ENCODE data around the gene CEBPA.

The CEBPA gene

DNA sequence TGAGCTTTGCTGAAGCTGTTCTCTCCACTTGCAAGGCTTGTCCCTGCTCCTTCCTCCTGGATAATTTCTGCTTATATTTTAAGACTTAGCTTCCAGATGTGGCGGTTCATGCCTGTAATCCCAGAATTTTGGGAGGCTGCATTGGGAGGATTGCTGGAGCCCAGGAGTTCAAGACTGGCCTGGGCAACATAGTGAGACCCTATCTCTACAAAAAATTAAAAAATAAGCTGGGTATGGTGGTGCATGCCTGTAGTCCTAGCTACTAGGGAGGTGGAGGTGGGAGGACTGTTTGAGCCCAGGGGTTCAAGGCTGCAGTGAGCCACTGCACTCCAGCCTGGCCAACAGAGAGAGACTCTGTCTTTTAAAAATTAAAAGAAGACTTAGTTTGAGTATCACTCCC, 31.6 kb downstream of the CEBPA start:
- no peak for DNase-seq

GRCh38 chr19:33269016-33269415, 33.3 kb downstream of the CEBPA start:
- DNase-seq: no peak

DNA sequence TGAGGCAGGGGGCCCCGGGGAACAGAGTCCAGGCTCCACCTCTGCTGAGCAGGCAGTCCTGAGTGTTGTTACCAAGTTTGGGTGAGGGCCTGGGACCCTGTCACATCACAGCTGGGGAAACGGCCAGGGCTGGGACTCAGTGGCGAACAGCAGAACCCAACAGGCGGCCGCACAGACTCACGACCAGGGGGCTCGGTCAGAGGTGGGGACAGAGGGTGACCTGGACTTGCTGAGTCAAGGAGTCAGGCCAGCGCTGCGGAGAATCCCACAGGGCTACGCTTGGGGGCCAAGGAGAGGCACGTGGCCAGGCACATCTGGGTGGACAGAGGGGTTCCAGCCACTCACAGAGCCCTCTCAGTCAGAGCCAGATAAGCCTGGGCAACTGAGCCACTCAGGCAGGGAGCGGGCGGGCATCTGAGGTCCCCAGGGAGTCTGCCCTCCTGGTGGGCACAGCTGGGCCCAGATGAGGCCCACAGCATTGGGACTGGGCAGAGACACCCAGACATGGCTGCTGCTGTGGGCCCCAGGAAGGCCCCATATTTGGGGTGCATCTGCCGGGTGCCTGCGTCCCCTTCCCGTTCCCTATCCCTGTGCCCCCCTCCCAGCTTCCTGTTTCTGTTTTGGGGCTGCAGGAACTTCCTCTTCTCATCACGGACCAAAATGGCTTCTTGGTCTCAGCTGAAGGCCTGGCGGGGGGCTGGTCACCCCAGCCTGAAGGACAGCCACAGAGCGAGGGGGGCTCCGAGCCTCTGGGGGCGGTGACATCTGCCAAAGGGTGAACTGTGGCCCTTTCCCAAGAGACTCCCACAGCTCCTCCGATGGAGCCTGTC, 34.0 kb downstream of the CEBPA start:
- DNase-seq: no peak

DNA sequence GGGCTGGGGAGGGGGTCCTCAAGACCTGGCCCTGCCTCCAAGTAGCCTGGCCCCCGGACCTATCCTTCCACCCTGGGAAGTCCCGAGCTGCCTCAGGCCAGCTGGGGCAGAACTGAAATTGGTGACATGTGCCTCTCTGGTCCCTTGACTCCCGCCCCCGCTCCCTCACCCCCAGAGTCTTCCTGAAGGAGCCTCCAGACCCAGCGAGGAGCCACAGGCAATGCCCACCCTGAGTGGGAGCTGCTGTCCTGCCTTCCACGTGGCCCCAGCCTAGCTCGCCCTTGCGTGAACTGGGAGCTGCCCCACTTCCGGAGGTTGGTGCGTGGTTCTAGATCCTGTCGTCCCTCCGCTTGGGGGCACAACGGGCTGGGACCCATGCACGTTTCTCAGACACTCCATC, 34.6 kb downstream of the CEBPA start:
- no peak for DNase-seq

DNA sequence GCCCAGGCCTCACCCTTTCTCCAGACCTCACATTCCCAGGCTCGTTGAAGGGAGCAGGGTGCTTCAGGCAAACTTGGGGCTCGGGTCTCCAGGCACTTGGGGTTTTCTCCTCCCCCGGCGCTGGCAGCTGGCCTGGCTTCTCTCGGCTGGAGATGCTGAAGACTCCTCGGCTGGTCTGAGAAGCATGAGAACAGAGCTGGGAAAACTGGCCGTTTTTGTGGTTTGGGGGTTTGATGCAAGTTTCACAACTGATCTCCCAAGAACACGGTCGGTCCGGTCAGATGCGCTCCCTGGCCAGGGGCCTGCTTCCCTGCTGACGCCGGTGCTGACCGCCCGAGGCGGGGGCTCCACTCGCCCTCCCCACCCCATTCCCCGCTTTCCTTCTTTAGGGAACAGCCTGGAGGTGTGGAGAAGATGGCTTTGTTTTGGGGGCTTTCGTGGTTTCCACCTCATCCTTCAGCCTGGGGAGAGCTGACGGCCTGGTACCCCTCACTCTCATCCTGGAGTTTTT, 35.3 kb downstream of the CEBPA start:
- no peak for DNase-seq

GRCh38 chr19:33264881-33265445, 37.4 kb downstream of the CEBPA start:
- DNase-seq: no peak

GRCh38 chr19:33263325-33264023, 38.9 kb downstream of the CEBPA start:
- DNase-seq: no peak

GRCh38 chr19:33261511-33262189, 40.7 kb downstream of the CEBPA start:
- DNase-seq: no peak

GRCh38 chr19:33260628-33261418, 41.5 kb downstream of the CEBPA start:
- DNase-seq: no peak

DNA sequence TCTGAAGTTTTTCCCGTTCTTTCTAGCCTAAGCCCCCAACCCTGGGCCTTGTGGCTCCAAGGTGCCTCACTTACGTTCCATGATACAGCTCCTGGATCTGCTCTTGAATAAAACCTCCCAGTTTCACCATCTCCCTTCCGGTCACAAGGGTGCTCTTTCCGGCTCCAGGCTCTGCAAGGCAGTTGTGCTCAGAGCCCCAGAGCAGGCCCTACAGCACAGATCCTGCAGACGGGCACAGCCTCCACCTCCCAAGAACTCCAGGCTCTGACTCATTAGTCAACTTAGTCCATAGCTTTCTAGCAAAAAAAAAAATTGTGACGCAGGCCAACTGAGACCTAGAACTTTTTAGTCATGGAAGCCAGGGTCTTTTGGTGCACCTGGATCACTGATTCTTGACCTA, 42.8 kb downstream of the CEBPA start:
- no peak for DNase-seq

DNA sequence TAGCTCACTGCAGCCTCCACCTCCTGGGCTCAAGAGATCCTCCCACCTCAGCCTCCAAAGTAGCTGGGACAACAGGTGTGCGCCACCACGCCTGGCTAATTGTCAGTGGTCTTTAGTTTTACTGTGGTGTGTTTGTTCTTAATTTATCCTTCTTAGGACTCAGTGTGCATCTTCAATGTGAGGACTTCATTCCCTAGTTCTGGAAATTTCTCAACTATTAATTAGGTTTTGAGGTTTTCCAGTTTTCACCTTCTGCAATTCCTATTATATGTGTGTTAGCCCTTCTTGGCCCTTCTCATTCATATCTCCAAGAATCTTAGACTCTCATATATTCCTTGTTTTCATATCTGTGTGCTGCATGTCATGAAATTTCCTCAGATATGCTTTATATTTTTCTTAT, 44.5 kb downstream of the CEBPA start:
- DNase-seq: no peak

- DNase-seq: no peak
Measured at GRCh38 chr19:33256261-33256660, 46.1 kb downstream of the CEBPA start.

GRCh38 chr19:33255781-33256180, 46.6 kb downstream of the CEBPA start:
- DNase-seq: no peak

DNA sequence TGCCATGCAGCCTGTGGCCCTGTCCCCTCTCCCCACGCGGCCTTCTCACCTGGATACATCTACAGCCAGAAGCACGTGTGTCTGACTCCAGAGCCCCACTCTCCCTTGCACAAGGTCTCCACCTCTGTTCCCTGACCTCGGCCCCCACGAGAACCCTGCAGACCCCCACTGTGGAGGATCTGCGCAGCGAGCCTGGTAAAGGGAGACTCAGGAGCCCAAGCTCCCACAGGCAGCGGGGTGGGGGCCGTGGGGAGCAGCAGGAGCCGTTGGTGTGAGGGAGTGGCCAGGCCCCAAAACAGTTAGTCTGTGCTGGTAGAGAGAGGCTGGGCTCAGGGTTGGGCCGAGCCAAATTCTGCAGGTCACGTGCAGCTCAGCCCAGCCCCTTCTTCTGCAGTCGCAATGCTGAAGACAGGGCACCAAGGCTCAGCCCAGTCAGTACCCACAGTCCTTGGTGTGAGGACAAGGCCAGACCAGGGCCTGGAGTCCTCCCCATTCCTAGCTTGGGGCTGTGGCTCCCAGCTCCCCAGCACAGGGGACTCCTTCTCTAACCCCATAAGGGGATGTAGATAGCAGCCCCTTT, 48.0 kb downstream of the CEBPA start:
- DNase-seq: no peak

DNA sequence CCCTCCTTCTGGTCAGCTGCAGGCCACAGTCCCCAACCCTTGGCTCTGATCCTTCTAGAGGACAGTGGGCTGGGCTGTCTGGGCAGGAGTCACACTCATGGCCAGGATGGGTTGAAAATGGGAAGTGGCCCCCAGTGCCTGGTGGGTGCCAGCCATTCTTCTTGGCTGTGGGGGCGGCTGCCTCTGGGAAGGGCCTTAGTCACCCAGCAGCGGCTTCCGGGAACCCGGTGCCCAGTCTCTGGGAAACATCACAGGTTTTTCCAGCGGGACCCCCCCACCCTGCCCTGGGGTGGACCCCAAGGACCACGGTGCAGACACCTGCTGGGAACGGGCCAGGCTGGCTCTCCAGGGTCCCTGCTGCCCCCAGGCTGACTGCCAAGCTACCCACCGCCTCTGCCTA, 49.4 kb downstream of the CEBPA start:
- DNase-seq: no peak

- DNase-seq: no peak
Measured at GRCh38 chr19:33252418-33252962, 49.8 kb downstream of the CEBPA start.

DNA sequence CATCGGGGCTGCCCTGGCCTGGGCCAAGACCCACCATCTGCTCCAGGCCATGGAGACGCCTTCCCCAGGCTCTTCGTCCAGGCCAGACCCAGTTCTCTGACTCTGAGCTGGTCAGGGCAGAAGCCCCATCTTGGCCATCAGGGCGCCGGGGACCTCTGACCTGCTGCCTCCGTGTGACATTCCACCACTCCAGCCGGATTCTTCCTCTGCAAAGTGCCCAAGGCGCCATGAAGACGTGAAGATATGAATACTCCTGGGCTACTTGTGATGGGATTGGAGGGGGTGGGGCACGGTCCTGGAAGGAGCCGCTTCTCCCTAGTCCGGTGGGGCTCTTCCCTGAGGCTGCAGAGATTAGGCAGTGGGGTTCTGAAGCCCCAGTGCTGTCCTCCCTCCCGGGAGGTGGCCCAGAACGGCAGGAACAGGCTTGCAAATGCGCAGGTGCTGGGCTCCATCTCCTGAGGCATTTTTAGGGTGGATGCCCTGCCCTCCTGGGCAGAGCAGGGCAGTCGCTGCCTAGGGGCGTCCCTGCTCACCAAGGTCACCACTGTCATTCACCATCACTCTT, 50.7 kb downstream of the CEBPA start:
- DNase-seq: no peak

DNA sequence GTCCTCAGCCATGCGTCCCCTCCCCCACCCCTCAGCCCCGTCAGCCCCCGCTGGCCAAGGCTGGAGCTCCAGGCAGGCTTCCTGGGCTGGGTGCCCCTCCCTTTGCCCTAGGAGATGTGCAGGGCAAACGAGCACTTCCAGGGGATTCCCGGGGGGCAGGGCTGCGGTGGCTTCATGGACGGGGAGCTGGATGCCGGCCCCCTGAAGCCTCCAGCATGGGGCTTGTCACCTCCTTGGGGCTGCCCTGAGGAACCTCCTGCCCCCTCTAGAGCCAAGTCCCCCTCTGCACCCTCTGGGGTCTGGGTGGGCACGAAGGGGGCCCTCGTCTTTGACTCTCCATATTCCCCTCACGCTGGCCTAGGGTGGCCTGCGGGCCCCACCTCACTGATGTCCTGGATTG, 51.3 kb downstream of the CEBPA start:
- no peak for DNase-seq

GRCh38 chr19:33250500-33250899, 51.8 kb downstream of the CEBPA start:
- DNase-seq: no peak
